NCI-H82 (cell line): Measurements from ENCODE around the gene MANBA.

ENCODE experiments used
- DNase-seq: peaks from one replicate; lab custom pipeline; 2025; lab: John Stamatoyannopoulos, UW

Gene MANBA

DNA sequence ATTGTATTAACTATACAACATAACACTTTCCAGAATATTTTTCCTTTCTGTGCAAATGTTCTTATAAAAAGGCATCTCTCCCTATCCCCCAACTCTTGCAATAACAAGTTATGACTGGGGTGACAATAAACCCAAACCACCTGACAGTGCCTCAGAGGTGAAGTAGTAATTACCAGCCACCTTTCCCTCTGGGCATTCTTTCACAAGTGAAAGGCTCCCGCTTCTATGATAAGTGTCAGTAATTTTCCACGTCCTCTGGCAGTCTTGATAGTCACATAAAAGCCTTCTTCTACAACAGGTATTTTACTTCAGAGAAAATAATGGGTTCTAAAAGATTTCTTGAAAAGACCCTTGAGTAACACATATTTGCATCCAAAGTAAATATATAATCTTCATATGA, 82.7 kb downstream of the MANBA start:
- no peak for DNase-seq

DNA sequence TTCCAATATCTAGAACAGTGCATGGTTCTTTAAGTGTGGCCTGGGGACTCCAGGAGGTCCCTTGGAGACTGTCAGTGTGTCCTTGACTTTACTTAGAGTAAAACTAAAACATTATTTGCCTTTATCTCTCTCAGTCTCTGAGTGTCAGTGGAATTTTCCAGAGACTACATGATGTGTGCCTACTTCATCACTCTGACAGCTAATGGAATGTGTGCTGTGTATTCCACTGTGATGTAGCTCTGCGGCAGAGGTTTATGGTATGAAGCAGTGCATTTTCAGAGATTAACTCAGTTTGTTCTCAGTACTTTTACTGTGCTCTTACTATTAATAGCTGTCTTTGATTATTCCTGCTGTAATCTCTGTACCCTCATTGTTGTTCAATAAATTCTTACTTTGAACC, 85.6 kb downstream of the MANBA start:
- no peak for DNase-seq

DNA sequence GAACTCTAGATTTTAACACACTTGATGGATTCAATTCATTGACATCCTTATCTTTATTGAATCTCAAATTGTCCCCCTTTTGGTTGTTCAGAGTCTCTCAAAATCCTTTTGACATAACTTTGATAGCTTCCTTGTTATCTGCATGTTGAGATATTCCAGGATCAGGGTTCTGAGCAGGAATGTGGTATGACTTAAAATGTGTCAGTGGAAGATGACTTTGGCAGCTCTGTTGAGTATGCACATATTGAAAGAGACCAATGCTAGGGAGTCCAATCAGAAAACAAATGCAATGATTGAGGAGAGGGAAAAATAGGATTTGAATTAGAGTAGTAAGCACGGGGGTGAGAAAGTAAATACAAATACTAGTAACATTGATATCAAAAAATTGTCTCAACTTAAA, 93.8 kb downstream of the MANBA start:
- no peak for DNase-seq

DNA sequence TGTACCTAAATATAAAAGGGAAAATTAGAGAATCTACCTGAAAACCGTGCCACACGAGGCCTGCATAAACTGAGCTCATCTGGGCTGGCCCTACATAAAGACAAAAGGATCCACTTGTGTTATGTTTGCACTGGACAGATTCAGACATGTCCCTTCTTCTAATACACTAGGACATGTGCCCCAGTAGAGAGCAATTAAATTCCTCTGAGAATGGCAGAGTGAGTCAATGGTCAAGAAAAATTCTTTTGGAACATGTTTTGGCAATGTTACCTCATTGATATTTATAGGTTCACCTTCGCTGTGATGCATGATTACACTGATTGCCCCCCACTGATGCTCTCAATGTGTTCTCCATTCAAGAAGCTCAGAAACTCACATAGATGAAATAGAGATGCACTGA, 95.2 kb downstream of the MANBA start:
- no peak for DNase-seq

DNA sequence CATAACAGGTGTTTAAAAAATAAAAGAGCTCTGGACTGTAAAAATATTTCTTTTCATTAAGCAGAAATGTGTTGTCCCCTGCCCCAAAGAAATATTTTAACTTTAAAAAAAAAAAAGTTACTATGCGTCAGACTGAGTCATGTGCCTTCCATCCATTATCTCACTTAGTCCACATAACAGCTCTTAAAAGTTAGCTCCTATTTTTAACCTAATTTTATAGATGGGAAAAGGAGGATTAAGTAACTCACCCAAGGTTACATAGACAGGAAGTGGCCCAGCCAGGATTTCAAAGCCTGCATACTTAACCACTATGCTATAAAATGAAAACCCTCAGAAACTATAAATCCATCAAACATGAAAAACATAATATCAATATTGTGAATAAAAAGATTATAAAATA, 97.7 kb downstream of the MANBA start:
- no peak for DNase-seq

DNA sequence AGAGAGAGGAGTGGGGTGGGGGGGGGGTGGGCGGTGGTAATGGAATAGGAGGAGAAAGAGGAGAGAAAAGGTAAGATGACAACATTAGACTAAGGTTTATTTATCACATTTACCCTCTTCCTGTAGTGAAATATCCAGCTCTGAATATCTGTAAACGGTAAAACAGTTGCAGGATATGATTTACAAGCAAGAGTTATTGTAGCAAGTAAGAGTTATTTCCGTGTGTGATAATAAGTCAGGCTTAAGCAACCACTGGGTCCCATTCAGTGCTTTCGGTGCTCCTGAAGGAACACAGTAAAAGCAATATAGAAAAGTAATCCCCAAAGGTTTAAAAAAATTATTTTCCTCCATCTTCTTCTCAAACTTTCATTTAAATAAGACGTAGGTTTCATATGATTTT, 103.6 kb downstream of the MANBA start:
- DNase-seq: no peak

DNA sequence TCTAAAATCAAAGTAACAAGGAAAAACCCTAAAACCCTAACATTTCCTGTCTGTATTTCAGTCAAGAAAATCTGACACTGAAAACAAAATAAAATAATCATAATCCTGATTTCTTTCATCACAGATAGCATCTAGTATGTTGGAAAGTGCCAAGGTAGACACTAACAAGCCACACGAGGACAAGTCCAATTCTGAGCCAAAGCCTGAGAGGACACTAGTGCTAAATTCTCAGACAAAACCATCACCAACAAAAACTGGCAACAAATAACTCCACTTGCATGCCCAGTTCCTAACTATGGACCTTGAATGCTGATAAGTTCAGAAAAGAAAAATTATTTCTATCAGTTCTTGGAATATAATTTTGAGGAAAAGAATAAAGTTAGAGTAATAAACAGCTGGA, 113.7 kb downstream of the MANBA start:
- no peak for DNase-seq

DNA sequence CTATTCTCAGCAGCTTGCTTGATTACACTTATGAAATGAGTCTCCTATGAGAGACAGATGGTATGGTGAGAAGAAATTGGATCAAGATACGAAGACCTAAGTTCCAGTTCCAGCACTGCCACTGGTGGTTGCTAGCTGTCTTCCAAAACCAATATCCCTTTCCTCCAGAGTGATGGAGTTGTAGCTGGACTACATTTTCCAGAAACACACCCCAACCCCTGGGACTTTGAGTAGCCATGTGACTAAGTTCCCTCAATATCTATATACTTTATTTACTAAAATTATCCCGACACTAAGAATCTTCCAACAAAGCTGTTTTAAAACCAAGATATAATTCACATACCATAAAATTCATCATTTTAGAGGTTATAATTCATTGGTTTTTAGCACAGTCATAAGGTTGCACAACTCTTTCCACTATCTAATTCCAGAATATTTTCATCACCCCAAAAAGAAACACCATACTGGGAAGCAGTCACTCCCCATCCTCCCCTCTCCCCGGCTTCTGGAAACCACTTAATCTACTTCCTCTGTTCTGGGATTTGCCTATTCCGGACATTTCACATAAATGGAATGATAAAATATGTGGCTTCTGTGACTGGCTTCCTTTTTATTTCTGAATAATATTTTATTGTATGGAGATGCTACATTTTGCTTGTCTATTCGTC, 118.0 kb downstream of the MANBA start:
- DNase-seq: no peak

DNA sequence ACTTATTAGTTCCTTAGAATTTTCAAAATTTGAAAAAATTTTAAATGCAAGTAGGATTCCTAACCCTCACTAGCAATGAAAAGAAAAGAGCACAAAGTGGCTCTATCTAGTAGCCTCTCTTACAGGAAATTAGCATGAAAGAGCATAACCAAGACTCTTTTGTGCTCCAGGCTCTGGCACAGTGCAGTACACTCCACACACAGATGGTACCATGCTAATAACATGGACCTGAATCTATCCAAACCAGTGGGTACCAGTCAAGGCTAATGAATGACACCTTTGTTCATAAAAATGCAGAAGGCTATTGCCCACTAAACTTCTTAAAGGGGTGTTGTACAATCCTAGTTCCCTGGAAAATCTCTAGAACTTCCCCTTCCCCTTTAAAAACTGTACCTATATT, 119.0 kb downstream of the MANBA start:
- no peak for DNase-seq

DNA sequence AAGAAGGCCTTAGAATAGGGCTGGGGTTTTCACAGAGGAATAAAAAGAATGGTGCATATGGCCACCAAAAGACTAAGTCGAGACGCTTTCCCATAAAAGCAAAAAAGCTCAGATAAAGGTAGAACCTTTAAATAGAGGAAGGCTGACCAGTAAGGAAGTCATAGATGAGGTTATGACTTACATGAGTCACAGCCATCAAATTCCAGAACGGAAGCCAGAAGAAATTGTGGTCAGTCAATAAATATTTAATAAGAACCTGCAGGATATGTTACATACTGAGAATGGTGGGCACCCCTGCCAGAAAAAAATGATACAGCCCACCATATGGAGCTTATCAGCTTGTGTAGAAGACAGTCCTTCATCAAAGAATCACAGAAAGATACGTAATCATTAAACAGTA, 120.1 kb downstream of the MANBA start:
- DNase-seq: no peak

DNA sequence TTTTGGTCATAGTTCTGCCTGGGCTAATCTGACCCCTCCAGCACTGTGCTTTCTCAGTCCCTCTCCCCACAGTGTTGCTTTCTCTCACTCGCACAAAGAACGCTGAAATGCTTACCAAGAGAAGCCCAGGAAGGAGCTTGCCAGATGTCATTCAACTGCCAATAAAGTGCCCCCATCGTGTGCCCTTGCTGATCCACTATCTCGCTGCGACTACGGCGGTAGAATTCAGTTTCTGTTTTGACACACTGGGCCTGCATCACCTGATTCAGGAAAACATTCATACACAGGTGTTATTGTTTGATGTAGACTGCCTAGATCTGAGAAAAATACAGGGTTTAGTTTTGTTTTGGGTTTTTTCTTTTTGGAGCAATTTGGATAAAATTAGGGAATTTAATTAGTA, 121.2 kb downstream of the MANBA start:
- no peak for DNase-seq

DNA sequence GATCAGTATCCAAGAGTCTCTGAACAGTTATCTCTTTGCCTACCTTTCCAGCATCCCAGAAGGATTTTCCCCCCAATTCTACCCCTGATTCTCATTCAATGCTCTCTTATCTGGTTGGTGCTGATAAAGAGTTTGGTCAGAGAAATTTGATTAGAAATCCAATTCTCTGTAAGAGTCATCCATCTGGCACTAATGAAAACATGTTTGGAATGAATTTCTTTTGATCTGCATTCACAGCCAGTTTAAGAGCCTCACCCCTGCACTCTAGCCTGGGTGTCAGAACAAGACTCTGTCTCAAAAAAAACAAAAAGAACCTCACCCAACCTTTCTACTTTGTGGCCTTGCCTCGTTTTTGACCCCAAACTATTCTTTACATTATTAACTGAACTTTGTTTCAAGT, 122.1 kb downstream of the MANBA start:
- no peak for DNase-seq

DNA sequence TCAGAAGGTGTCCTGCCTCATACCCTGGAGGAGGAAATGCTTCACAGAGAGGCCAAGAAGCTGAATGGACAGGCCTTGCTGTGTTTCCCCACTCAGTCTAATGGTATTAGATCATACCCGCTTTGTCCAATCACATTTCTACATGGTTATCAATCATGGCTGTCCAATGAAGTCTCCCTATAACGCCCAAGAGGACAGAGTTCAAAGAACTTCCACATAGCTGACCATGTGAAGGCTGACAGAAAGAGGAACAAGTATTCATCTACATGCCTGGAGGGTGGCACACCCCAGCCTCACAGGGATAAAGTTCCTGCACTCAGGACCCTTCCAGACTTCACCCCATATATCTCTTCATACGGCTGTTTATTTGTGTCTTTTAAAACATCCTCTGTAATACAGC, 123.4 kb downstream of the MANBA start:
- DNase-seq: no peak

DNA sequence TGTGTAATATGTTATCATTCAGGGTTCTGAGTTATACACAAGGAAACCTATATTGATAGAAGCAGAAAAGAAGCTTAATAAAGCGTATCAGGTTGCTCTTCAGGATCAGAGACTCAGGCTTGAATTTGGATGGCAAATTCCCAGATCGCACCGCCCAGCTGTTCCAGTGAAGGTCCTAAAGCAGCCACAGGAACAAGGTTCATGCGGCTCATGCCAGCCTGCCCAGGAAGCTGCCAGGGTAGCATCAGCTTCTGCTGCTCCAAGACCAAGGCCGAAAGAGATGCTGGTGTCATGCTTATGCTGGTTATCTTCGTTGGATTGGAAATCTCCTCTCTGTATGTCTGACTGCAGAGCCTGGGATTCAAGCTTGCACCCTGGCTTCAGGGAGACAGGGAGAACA, 127.7 kb downstream of the MANBA start:
- no peak for DNase-seq

DNA sequence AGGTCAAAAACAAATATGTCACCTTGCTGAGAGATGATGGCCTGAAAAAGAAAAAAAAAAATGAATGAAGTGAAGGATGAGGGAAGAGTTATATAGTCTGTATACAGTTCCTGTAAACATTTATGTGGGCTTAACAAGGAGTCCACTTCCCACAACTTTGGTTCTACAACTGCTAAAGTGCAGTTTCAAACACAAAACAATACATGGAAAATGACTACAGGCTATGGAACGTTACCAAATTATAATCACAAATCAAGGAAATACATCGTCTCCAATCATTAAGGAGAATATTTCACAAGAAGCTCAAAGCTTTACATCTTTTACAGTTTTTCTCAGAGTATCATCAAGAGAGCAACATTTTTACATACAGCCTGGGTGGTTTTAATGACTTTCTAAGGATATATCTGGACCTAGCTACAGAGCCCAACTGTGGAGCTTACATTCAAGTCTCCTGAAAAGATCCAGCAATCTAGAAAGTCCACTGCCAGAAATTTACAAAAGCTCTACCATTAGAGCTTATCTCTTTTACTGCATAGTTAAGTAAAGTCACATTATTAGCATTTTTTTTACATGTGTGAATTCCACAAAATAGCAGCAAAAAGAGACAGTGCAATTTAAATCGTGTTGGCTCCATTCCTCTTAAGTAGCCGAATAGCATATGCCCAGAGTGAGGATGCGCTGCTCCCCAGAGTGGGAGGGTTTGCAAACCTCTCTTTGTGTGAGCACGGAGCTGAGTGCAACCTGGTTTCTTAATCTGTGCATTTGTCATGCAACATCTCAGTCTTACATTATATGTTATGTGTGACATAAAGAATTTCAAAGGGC, 128.3 kb downstream of the MANBA start:
- no peak for DNase-seq

DNA sequence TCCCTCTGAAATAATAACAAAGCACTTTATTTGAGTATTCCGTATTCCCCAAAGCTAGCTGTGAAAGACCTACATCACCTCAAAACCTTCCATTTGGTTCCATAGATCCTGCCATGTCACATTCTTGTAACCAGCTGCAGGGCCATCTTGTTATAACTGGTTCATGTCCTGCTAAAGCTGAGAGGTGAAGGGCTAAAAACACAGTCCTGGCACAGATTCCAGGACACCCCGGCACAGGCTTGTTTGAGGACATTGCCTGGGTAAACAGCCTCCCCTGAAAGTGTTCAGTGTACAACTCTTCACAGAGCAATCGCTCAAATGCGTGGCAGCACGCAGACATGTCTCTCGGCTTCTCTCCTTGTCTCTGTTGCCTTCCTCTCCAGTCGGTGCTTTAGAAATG, 129.2 kb downstream of the MANBA start:
- DNase-seq: no peak

DNA sequence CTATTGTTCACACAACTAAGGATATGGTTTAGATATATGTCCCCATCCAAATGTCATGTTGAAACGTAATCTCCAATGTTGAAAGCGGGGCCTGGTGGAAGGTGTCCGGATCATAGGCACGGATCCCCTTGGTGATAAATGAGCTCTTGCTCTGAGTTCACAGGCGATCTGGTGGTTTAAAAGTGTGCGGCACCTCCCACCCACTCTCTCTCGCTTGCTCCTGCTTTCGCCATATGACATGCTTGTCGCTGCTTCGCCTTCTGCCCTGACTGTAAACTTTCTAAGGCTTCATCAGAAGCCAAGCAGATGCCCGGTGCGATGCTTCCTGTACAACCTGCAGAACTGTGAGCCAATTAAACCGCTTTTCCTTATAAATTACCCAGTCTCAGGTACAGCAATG, 131.1 kb downstream of the MANBA start:
- no peak for DNase-seq

DNA sequence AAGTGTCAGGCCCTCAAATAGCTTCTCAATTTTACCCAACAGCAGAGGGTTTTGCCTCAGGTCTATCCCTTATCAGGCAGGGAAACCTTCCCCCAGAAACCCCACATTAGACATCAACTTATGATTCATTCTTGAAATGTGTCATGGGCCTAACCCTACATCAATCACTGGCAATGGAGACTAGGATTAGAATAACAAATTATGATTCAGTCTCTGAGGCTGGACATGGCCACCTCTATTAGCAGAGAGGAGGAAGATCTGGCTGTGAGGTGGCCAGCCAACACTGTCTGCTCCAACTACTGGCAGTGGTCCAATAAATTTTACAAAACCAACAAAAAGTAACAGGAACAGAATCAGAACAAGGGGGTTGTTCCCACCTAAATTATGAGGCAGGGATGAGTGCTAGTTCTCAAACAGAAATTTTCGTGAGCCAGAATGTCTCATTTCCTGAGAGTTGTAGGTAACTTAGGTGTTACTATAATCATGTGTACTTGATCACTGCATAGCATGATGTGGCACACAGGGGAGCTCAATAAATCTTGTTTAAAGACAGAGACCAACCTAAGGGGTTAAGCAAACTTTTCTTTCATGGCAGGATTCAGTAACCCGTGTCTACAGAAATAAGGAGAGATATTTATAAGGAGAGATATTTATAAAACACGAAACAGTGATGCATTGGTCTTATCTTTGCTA, 132.8 kb downstream of the MANBA start:
- DNase-seq: no peak

DNA sequence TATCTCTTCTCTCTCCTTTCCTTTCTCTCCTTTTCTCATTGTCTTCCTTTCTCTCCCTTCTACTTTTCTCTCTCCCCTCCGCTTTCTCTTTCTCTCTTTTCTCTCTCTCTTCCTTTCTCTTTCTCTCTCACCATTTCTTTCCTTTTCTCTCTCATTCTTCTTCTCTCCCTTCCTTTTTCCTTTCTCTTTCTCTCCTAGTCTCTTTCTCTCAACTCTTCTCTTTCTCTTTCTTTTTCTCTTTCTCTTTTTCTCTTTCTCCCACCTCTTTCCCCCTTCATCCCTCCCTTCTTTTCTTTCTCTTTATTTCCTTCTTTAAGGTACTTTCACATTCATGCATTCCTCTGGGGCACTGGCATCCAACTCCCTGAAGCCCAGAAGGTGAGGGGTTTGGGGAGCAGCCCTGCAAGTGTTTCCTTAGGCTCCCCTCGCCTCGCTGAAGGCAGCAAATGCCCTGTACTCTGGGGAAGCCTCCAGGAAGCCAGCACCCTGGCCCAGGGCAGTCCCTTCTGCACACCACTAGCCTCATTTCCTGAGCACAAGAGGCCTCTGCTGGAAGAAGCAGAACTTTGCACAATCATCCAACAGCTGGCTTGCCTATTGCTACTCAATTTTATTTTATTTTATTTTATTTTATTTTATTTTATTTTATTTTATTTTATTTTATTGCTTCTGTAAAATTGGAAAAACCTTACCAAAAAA, 135.4 kb downstream of the MANBA start:
- peak; percentile 9 for DNase-seq

DNA sequence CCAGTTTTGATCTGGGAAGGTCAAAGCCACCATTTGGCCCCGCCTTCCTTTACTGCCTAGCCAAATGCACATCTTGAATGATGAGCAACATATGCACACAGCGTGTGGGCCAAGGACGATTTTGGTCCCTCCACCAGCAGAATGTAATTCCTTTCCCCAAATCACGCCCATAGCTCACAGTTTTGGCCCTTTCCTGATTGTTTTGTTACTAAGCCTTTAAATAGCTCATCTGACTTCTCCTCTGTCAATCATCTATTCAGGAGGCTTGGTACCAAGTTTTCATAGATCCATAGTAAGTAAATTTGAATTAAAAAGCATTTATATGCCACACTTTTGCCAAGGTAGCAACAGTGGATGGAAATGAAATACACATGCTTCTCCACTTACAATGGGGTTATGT, 136.3 kb downstream of the MANBA start:
- DNase-seq: no peak

DNA sequence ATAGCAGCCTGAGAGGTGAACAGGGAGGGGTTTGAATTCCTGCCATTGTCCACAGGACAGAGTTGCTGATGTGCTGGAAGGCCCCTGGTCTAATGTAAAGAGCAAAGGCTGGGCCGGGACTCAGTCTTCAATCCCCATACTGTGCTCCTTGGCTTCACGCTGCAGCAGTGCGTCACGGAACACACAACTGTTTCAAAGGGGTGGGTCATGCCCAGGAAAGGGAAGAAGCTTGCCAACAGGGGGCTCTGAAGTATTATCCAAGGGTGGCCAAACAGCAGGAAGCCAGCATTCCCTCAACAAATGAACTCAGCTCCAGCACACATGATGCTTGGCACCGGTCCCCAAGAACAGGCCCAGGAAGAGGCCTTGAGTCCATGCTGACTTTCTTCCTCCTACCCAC, 137.1 kb downstream of the MANBA start:
- peak; percentile 39 for DNase-seq

DNA sequence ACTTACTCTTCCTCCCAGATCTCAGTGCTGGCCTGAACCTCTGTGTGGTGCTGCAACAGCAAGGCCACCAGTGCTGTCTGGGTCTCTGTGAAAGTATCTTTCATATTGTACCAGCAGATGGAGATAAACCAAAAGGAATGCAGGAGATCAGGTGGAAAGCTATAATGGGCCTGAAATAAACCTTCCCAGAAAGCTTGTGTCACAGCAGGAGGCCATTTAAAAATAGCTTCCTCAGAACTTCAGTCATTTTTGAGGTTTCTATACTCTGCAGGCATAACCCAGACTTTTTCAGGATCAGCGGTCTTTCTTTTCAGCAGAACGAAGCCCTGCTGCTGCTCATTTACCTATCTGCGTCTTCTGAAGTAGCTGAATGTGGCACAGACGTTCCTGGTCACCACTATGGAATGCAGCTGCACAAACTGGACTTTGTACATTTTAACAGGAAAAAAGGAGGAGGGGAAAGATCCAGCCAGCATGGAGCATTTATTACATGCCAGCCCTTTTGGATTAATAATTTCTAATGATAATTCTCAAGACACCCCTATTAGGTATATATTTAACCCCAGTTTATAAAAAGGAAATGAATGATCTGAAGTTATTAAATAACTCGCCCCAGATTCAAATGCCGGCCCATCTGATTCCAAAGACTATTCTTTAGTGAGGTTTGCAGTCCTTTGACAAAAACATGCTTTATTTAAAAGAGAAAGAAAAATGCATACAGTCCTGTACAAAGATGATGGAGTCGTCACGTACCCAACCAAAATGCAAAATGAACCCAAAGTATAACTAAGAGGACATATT, 139.9 kb downstream of the MANBA start:
- peak; percentile 39 for DNase-seq
